Activated T-cell treated with anti-CD3 and anti-CD28 coated beads, Interleukin-2, amount 50 U/mL, for 48 hours (primary cell): ENCODE measurements around the gene GSTO2.
"Not testable (repeated sequence)": the region's sequence is repeated elsewhere in the genome, so short reads cannot be mapped to it uniquely, and the experiment has no call there.

Experiments used
- DNase-seq, 2 experiments: peaks; one replicate each; pipeline ENCODE4 v3.0.0-alpha.2; 2020

GSTO2 gene

DNA sequence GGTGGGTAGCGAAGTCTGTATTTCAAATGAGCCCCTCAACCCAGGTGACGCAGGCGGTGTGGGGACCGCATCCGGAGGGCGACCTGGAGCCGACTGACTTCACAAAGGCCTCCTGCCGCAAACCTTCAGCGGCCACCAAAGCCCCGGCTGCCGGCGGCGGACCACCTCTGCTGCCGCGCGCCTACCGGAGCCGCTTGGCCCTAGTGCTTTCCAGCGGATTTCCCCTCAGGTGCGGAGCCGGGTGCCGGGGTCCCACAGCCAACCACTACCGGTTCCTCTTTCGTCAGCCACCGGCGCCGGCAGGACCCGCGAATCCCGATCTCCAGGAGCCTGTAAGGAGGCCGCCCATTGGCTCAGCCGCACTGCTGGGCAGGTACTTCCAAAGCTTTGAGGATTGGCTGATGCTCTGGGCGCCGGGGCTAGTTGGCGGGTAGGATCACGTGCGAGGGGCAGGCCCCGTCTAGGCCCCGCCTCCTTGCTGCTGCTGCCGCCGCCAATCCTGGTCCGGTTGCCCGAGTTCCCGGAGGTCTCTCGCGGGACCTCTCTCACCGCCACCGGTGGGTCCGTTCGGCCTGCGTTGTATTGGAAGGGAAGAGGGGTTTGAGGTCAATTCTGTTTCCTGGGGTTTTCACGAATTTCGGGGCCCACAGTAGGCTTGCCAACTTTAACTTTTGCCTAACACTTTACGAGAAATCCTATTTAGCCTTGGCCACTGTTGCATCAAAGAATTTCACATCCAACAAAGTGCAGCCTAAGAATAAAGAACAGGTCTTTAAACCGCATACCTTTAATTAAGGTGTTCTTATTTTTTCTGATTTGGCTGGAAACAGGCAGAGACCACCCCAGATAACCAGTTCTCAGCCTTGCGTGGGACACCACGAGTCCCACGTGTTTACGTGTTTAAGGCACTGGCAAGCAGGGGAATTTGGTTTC lies at the start of gene GSTO2:
Gene GSTO2 (plus strand): TSS at position 472 of the 933 bp plus-strand sequence. CDS start 5,732 bp downstream, outside the sequence.
- DNase-seq, result peak; percentile 97 to 98

DNA sequence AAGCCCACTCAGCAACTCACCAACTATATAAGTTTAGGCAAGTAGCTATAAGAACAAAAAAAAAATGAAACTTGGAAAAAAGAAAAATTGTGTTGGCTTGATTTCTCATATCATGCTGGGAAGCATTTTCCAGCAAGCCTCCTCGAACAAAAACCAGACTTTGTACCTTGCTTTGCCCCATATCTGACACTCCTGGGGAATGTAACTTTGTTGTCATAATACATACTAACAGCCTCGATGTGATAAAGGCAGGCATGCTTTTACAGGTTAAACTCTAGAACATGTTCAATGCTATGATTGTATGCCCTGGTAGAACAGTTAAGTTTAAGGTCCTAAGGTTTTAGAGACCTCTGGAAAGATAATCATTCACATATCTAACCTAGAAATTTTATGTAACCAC lies 48.5 kb upstream of the GSTO2 start:
- DNase-seq, result no peak

DNA sequence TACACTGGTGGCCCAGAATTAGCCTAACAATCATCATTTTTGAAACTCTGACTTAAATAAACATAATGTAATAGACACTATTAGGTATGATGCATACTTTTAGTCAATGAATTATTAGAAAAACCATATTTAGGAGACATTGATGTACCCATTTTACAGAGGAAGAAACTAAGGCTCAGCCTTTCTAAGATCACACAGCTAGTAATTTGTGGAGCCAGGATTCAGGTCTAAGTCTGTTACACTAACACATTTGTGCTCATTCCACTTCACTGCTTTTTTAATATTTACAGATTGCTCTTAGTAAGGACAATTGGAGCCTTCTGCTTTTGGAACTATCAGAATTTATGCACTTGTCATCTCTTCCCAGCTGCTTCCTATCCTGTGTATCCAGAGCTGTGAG lies 45.7 kb upstream of the GSTO2 start:
- DNase-seq, result no peak

GRCh38 chr10:104230490-104230889 lies 38.5 kb upstream of the GSTO2 start:
- DNase-seq, result no peak

GRCh38 chr10:104231784-104232612 lies 37.0 kb upstream of the GSTO2 start, which contains the start of gene CFAP43:
Gene CFAP43 (minus strand): TSS chr10:104232364. CDS start chr10:104232246, 118 bp downstream.
- DNase-seq, result peak; percentile 99

DNA sequence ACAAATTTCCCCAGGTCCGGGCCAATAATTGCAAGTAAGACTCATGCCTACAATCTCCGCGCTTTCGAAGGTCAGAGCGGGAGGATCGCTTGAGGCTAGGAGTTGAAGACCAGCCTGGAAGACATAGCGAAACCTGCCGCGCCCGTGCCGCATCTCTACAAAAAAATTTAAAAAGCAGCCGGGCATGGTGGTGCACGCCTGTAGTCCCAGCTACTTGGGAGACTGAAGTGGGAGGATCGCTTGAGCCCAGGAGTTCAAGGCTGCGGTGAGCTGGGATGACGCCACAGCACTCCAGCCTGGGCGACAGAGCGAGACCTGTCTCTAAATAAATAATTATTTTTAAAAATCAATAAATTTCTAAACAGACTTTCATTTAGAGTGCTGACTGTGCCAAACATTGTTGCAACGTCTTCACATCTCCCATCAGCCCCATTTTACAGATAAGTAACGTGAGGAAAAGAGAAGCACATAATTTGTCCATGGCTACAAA lies 36.3 kb upstream of the GSTO2 start:
- DNase-seq, result no peak

- DNase-seq, result no peak
Measured at GRCh38 chr10:104233817-104234216, 35.2 kb upstream of the GSTO2 start.

DNA sequence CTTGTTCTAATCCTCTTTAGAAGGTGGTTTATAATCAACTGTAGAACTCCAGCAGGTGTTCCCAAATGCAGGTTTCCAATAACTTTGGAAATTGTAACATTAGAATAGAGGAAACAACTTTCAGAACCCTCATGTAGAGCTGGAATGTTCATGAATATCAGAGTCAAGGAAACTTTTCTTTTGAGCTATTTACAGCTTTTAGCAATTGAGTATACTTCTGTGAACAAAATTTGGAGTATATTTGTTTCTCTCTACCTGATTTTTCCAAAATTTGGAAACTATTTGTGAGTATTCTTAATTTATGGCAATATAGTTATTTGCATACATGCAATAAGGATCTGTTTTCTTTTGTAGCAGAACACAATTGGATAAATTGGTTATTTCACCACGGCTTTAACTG lies 34.0 kb upstream of the GSTO2 start:
- no peak for DNase-seq

GRCh38 chr10:104235801-104236200 lies 33.2 kb upstream of the GSTO2 start:
- no peak for DNase-seq

DNA sequence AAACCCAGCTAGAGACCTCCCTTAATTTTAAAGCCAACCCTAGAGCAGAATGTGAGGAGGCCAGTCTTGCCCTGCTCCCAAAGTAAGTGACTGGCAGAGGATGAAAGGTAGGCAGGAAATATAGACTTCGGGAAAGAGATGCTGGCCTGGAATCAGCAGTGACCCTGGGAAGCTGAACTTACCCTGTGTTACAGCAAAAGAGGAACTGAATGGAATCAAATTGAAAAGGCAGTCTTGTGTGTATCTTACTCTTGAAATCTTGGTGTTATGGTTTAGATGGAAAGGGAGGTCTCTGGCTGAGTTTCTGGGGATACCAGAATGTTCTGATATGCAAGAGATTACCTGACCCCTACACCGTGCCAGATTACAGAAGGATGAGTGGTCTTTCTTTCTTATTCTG lies 28.9 kb upstream of the GSTO2 start:
- DNase-seq, result no peak

GRCh38 chr10:104242545-104242944 lies 26.4 kb upstream of the GSTO2 start:
- no peak for DNase-seq

GRCh38 chr10:104243009-104243408 lies 26.0 kb upstream of the GSTO2 start:
- not testable (repeated sequence) for DNase-seq

DNA sequence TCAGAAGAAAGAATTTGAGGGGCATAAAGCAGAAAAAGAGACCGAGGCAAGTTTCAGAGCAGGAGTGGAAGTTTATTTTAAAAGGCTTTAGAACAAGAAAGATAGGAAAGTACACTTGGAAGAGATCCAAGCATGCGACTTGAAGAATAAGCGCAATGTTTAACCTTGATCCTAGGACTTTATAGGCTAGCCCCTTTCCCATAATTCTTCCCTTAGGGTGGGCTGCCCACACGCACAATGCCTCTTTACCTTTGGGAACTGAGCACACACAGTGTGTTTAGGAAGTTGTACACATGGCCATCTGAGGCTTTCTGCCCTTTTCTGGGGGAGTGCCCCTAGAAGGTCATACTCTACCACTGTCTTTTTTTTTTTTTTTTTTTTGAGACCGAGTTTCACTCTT lies 25.5 kb upstream of the GSTO2 start:
- DNase-seq, result no peak

DNA sequence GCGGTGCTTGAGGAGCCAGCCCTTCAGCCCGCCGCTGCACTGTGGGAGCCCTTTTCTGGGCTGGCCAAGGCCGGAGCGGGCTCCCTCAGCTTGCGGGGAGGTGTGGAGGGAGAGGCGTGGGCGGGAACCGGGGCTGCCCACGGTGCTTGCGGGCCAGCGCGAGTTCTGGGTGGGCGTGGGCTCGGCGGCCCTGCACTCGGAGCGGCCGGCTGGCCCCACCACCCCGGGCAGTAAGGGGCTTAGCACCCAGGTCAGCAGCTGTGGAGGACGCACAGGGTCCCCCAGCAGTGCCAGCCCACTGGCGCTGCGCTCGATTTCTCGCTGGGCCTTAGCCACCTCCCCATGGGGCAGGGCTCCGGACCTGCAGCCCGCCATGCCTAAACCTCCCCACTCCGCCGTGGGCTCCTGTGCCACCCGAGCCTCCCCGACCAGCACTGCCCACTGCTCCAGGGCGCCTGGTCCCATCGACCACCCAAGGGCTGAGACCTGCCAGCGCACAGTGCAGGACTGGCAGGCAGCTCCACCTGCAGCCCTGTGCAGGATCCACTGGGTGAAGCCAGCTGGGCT lies 23.8 kb upstream of the GSTO2 start:
- DNase-seq, result no peak

DNA sequence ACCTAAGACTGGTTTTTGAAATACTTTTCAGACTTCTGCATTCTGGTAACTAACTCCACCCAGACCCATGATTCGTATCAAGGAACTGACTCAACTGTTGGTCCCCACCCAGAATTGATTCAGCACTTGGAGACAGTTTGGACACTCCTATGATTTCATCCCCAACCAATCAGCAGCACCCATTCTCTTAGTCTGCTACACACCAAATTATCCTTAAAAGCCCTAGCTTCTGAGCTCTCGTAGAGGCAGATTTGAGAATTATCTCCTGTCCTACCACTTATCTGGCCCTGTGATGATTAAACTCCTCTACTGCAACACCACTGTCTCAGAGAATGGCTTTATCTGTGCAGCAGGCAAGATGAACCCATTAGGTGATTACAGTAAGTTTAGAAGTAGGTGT lies 22.0 kb upstream of the GSTO2 start:
- no peak for DNase-seq

- DNase-seq, result no peak
Measured at GRCh38 chr10:104247513-104248146, 21.4 kb upstream of the GSTO2 start.

- DNase-seq, result not testable (repeated sequence)
Measured at GRCh38 chr10:104248931-104249330, 20.1 kb upstream of the GSTO2 start.

DNA sequence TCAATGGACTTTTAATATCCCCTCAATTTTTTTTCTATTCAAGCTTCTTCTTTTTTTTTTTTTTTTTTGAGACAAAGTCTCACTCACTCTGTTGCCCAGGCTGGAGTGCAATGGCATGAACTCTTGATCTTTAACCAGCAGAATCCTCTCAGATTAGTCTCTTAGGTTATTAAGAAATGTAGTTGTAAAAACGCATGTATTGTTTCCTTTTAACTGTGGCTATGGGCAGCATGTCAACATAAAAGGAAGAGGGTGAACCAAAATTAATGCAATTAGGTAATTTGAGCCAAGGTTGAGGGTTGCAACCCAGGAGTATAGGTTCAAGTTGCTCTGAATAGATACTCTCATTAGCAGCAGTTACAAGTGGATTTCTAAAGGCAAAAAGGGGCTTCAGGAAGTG lies 18.6 kb upstream of the GSTO2 start:
- DNase-seq, result no peak

DNA sequence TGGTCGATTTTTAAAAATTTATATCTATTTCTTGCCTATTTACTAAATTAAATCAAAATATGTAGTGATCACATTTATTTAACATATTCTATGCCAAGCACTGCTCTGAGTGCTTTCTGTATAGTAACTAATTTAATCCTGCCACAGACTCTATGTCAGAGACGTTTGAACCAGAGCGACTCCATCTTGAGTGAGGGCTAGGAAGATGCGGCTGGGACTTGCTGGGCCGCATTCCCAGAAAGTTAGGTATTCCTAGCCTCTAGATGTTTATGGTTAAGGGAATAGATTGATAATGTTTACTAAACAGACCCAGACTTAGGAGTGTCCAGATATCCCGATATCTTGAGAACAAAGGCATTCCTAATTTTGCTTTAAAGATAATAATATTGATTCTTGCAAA lies 17.5 kb upstream of the GSTO2 start:
- no peak for DNase-seq

- no peak for DNase-seq
Measured at GRCh38 chr10:104252368-104252767, 16.6 kb upstream of the GSTO2 start.

DNA sequence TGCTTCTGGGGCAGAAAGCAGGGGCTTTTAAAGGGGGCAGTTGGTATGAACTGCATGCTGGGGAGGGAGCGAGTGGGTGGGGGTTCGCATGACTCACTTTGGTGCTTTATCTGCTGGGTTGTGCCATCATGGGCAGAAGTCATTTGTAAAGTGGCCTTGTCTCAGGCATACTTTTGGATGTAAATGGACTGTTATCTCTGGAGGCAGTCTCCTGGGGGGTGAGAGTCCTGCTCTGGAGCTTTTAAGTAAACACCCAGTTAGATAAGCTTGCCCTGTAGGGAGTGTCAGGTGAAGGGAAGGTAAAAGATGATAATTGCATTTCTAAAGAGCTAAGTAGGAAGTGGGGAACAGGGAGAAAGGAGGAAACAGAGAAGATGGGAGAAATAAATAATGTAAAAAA lies 15.9 kb upstream of the GSTO2 start:
- no peak for DNase-seq

GRCh38 chr10:104253606-104254410 lies 15.2 kb upstream of the GSTO2 start:
- DNase-seq, result no peak
